HCEC 1CT (cell line): ENCODE measurements around the gene SLC5A10.
A peak's percentile ranks its signal among the peaks of the same experiment; 100 is the strongest.

Experiments used
- DNase-seq: peaks from one replicate; pipeline ENCODE4 v3.0.0-alpha.2; 2017

Gene SLC5A10

GRCh38 chr17:19004421-19005136 lies 52.6 kb downstream of the SLC5A10 start, which contains the start of gene FAM83G:
FAM83G (minus strand) TSS chr17:19004764; CDS start chr17:19004041, 723 bp downstream.
- peak; percentile 62 for DNase-seq

- DNase-seq: no peak
Observed at GRCh38 chr17:19005137-19005773, 53.3 kb downstream of the SLC5A10 start.

GRCh38 chr17:19005789-19006430 lies 53.9 kb downstream of the SLC5A10 start:
- no peak for DNase-seq

GRCh38 chr17:19006698-19007097 lies 54.7 kb downstream of the SLC5A10 start:
- DNase-seq: no peak

- DNase-seq: no peak
Observed at GRCh38 chr17:19009970-19010369, 58.0 kb downstream of the SLC5A10 start.

GRCh38 chr17:19010729-19011505 lies 59.0 kb downstream of the SLC5A10 start:
- peak; percentile 6 for DNase-seq

- no peak for DNase-seq
Observed at GRCh38 chr17:19011581-19011980, 59.6 kb downstream of the SLC5A10 start.

GRCh38 chr17:19012171-19013080 lies 60.5 kb downstream of the SLC5A10 start:
- DNase-seq: no peak

- DNase-seq: no peak
Observed at GRCh38 chr17:19013226-19013625, 61.3 kb downstream of the SLC5A10 start.

- DNase-seq: no peak
Observed at GRCh38 chr17:19013806-19014627, 62.1 kb downstream of the SLC5A10 start.

- DNase-seq: no peak
Observed at GRCh38 chr17:19014628-19015215, 62.8 kb downstream of the SLC5A10 start.

GRCh38 chr17:19015428-19015827 lies 63.5 kb downstream of the SLC5A10 start:
- DNase-seq: no peak

- DNase-seq: no peak
Observed at GRCh38 chr17:19016297-19016696, 64.3 kb downstream of the SLC5A10 start.

GRCh38 chr17:19016881-19017280 lies 64.9 kb downstream of the SLC5A10 start:
- no peak for DNase-seq

- no peak for DNase-seq
Observed at GRCh38 chr17:19017401-19017800, 65.4 kb downstream of the SLC5A10 start.

- DNase-seq: no peak
Observed at GRCh38 chr17:19017804-19018599, 66.0 kb downstream of the SLC5A10 start.

GRCh38 chr17:19018600-19018950 lies 66.6 kb downstream of the SLC5A10 start:
- no peak for DNase-seq

- no peak for DNase-seq
Observed at GRCh38 chr17:19019041-19019941, 67.3 kb downstream of the SLC5A10 start.

GRCh38 chr17:19020016-19020415 lies 68.1 kb downstream of the SLC5A10 start:
- DNase-seq: no peak
